ENCODE measurements around the gene KLC1.
A peak's percentile ranks its signal among the peaks of the same experiment; 100 is the strongest.

The KLC1 gene

GRCh38 chr14:103696466-103697071 lies 67.6 kb downstream of the KLC1 start:
- H3K4me2 ChIP-seq (ENCODE audit: insufficient read depth, low read length, poor library complexity, severe bottlenecking), result no peak overlapping the region
- no peaks in the 10 kb centered on the region for H3K9me3 ChIP-seq (replicated peaks in 1 of 2; ENCODE audit: control insufficient read depth in 2 of 2, insufficient read depth in 1 of 2, low read depth in 1 of 2, low read length in 2 of 2)
- H3K9ac ChIP-seq (ENCODE audit: low read depth, low read length, poor library complexity), result no peak overlapping the region
- H3K36me3 ChIP-seq (replicated peaks in 1 of 2; ENCODE audit: control insufficient read depth in 2 of 2, insufficient read depth in 2 of 2, low read length in 2 of 2), result peaks cover 60 to 94% of the 10 kb centered on the region in 2 donors
- H3K4me3 ChIP-seq (ENCODE audit: low read length in 2 of 2), result no peak overlapping the region
- H3K27me3 ChIP-seq (ENCODE audit: control insufficient read depth in 3 of 3, insufficient read depth in 3 of 3, low read depth in 1 of 3, low read length in 3 of 3), result no peaks in the 10 kb centered on the region
- DNase-seq (ENCODE audit: low spot score), result no peak
- H2BK5ac ChIP-seq (ENCODE audit: low read length), result no peak overlapping the region
- no CpG with 5 or more reads among the region's 17 CpGs for WGBS, 2 donors (ENCODE audit: extremely low coverage in 2 of 2, insufficient read length in 2 of 2, insufficient replicate concordance in 1 of 2)
- H3K18ac ChIP-seq (ENCODE audit: low read length), result no peak overlapping the region
- H2AK5ac ChIP-seq (ENCODE audit: low read depth, low read length), result no peak overlapping the region
- peaks cover 11% of the 10 kb centered on the region for H3K79me1 ChIP-seq (ENCODE audit: low read depth, low read length)
- H4K91ac ChIP-seq (ENCODE audit: low read depth, low read length, poor library complexity), result no peak overlapping the region
- peaks cover 3 to 9% of the 10 kb centered on the region in 2 donors for H3K4me1 ChIP-seq (ENCODE audit: control insufficient read depth in 2 of 2, insufficient read depth in 1 of 2, low read depth in 1 of 2, low read length in 2 of 2)
- no peak overlapping the region for H2BK15ac ChIP-seq (ENCODE audit: low read length)
- H3K14ac ChIP-seq (ENCODE audit: low read length), result no peak overlapping the region
- H2BK120ac ChIP-seq (ENCODE audit: low read depth, low read length), result no peak overlapping the region
- H3K23ac ChIP-seq (ENCODE audit: low read depth, low read length, poor library complexity), result no peak overlapping the region
- H3K4ac ChIP-seq (ENCODE audit: low read length), result no peak overlapping the region
- H2AFZ ChIP-seq (ENCODE audit: low read length), result no peak overlapping the region
- H3K27ac ChIP-seq (replicated peaks; ENCODE audit: low read length), result no peak overlapping the region
- no peak overlapping the region for H4K8ac ChIP-seq (ENCODE audit: low read depth, low read length)
- no peak overlapping the region for H2BK12ac ChIP-seq (ENCODE audit: low read length)

GRCh38 chr14:103697206-103697602 lies 68.2 kb downstream of the KLC1 start:
- Histone ChIP-seq H3K36me3 (replicated peaks in 1 of 2; ENCODE audit: control insufficient read depth in 2 of 2, insufficient read depth in 2 of 2, low read length in 2 of 2) (peaks cover 60 to 96% of the 10 kb centered on the region in 2 donors), H2BK5ac (ENCODE audit: low read length) (no peak overlapping the region)
- no CpG with 5 or more reads among the region's 3 CpGs for WGBS, 2 donors (ENCODE audit: extremely low coverage in 2 of 2, insufficient read length in 2 of 2, insufficient replicate concordance in 1 of 2)

GRCh38 chr14:103697603-103698379 lies 68.8 kb downstream of the KLC1 start:
- H3K18ac ChIP-seq (ENCODE audit: low read length), result peak overlapping the region; percentile 38
- no peak overlapping the region for H2BK12ac ChIP-seq (ENCODE audit: low read length)
- H3K23ac ChIP-seq (ENCODE audit: low read depth, low read length, poor library complexity), result peak overlapping the region; percentile 85
- peak overlapping the region; percentile 43 for H4K8ac ChIP-seq (ENCODE audit: low read depth, low read length)
- no peaks in the 10 kb centered on the region for H3K27me3 ChIP-seq (ENCODE audit: control insufficient read depth in 3 of 3, insufficient read depth in 3 of 3, low read depth in 1 of 3, low read length in 3 of 3)
- H3K4me2 ChIP-seq (ENCODE audit: insufficient read depth, low read length, poor library complexity, severe bottlenecking), result no peak overlapping the region
- H3K9ac ChIP-seq (ENCODE audit: low read depth, low read length, poor library complexity), result no peak overlapping the region
- no peak overlapping the region for H3K14ac ChIP-seq (ENCODE audit: low read length)
- no peaks in the 10 kb centered on the region for H3K9me3 ChIP-seq (replicated peaks in 1 of 2; ENCODE audit: control insufficient read depth in 2 of 2, insufficient read depth in 1 of 2, low read depth in 1 of 2, low read length in 2 of 2)
- H3K36me3 ChIP-seq (replicated peaks in 1 of 2; ENCODE audit: control insufficient read depth in 2 of 2, insufficient read depth in 2 of 2, low read length in 2 of 2), result peaks cover 63 to 96% of the 10 kb centered on the region in 2 donors
- H3K27ac ChIP-seq (replicated peaks; ENCODE audit: low read length), result no peak overlapping the region
- H2AK5ac ChIP-seq (ENCODE audit: low read depth, low read length), result no peak overlapping the region
- peaks cover 9% of the 10 kb centered on the region for H3K79me1 ChIP-seq (ENCODE audit: low read depth, low read length)
- H4K91ac ChIP-seq (ENCODE audit: low read depth, low read length, poor library complexity), result no peak overlapping the region
- H2AFZ ChIP-seq (ENCODE audit: low read length), result no peak overlapping the region
- no peak overlapping the region for H3K4ac ChIP-seq (ENCODE audit: low read length)
- no CpG with 5 or more reads among the region's 14 CpGs for WGBS, 2 donors (ENCODE audit: extremely low coverage in 2 of 2, insufficient read length in 2 of 2, insufficient replicate concordance in 1 of 2)
- H2BK15ac ChIP-seq (ENCODE audit: low read length), result no peak overlapping the region
- no peak overlapping the region for H3K4me3 ChIP-seq (ENCODE audit: low read length in 2 of 2)
- no peak overlapping the region for H2BK5ac ChIP-seq (ENCODE audit: low read length)
- H2BK120ac ChIP-seq (ENCODE audit: low read depth, low read length), result no peak overlapping the region
- peaks cover 3 to 13% of the 10 kb centered on the region in 2 donors for H3K4me1 ChIP-seq (ENCODE audit: control insufficient read depth in 2 of 2, insufficient read depth in 1 of 2, low read depth in 1 of 2, low read length in 2 of 2)
- no peak for DNase-seq (ENCODE audit: low spot score)

More at GRCh38 chr14:103697206-103697602, 68.2 kb downstream of the KLC1 start:
- no peak overlapping the region for H3K23ac ChIP-seq (ENCODE audit: low read depth, low read length, poor library complexity)
- H3K4me1 ChIP-seq (ENCODE audit: control insufficient read depth in 2 of 2, insufficient read depth in 1 of 2, low read depth in 1 of 2, low read length in 2 of 2), result peaks cover 3 to 9% of the 10 kb centered on the region in 2 donors
- no peak overlapping the region for H2BK120ac ChIP-seq (ENCODE audit: low read depth, low read length)
- no peak overlapping the region for H4K91ac ChIP-seq (ENCODE audit: low read depth, low read length, poor library complexity)
- no peak overlapping the region for H4K8ac ChIP-seq (ENCODE audit: low read depth, low read length)
- no peak overlapping the region for H3K27ac ChIP-seq (replicated peaks; ENCODE audit: low read length)
- no peak overlapping the region for H3K4ac ChIP-seq (ENCODE audit: low read length)
- no peak overlapping the region for H3K18ac ChIP-seq (ENCODE audit: low read length)
- no peak overlapping the region for H2AFZ ChIP-seq (ENCODE audit: low read length)
- H2AK5ac ChIP-seq (ENCODE audit: low read depth, low read length), result no peak overlapping the region
- no peak overlapping the region for H3K4me3 ChIP-seq (ENCODE audit: low read length in 2 of 2)
- H3K9ac ChIP-seq (ENCODE audit: low read depth, low read length, poor library complexity), result no peak overlapping the region
- H3K9me3 ChIP-seq (replicated peaks in 1 of 2; ENCODE audit: control insufficient read depth in 2 of 2, insufficient read depth in 1 of 2, low read depth in 1 of 2, low read length in 2 of 2), result no peaks in the 10 kb centered on the region
- H3K27me3 ChIP-seq (ENCODE audit: control insufficient read depth in 3 of 3, insufficient read depth in 3 of 3, low read depth in 1 of 3, low read length in 3 of 3), result no peaks in the 10 kb centered on the region
- H2BK15ac ChIP-seq (ENCODE audit: low read length), result no peak overlapping the region
- H2BK12ac ChIP-seq (ENCODE audit: low read length), result no peak overlapping the region
- H3K79me1 ChIP-seq (ENCODE audit: low read depth, low read length), result peaks cover 10% of the 10 kb centered on the region
- no peak overlapping the region for H3K4me2 ChIP-seq (ENCODE audit: insufficient read depth, low read length, poor library complexity, severe bottlenecking)
- no peak overlapping the region for H3K14ac ChIP-seq (ENCODE audit: low read length)
- no peak for DNase-seq (ENCODE audit: low spot score)

Data from neuronal stem cell (in vitro differentiated cells).